GM12891 (cell line): ENCODE measurements around the gene TRABD2B.

Experiments used
- PAX5 ChIP-seq: IDR thresholded peaks from 2 replicates; pipeline ENCODE4 v1.6.1; 2011; ENCODE audit warnings: low read length, moderate library complexity, mild to moderate bottlenecking; ENCODE audit not compliant: insufficient read depth, severe bottlenecking
- POLR2A ChIP-seq: IDR thresholded peaks from 2 replicates; pipeline ENCODE4 v1.6.1; 2011; ENCODE audit warnings: low read depth, low read length, control low read depth
- POLR2AphosphoS5 ChIP-seq: IDR thresholded peaks from 2 replicates; pipeline ENCODE4 v1.6.1; 2011; ENCODE audit warnings: low read depth, low read length, control low read depth
- SPI1 ChIP-seq: IDR thresholded peaks from 2 replicates; pipeline ENCODE4 v1.6.1; 2011; ENCODE audit warnings: low read depth, low read length, control low read depth
- TAF1 ChIP-seq: IDR thresholded peaks from 2 replicates; pipeline ENCODE4 v1.6.1; 2011; ENCODE audit warnings: low read depth, low read length, control low read depth

DNA sequence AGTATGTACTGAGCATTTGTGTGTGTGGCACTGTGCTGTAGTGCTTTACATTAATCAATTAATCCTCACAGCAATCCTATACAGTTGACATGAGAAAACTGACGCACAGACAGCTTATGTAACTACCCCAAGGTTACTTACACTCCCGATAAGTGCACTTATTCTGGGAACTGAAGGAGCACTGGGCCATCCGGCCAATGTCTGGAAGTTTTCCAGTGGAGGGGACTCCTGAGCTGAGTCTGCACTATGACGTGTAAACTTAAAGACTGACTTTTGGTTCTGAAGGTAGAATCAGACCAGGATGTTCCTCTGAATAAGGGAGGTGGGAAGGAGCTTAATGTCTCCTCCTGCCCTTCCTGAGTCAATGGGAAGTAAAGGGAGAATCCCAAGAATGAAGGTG, 12.2 kb downstream of the TRABD2B start:
- no peak for TF ChIP-seq POLR2AphosphoS5
- no peak for TF ChIP-seq POLR2A
- no peak for TF ChIP-seq TAF1
- TF ChIP-seq PAX5 = no peak
- no peak for TF ChIP-seq SPI1
